DND-41 (cell line): ENCODE data around the gene CCDC137.

Experiments used
- ATAC-seq: fragments of 200-7000 bp; cut with Tn5 transposase; 3 replicates; pipeline ENCODE4 v1.9.1; 2021; ENCODE audit warnings: low read depth; ENCODE audit not compliant: insufficient read depth
- DNase-seq: peaks from one replicate; pipeline ENCODE4 v3.0.0-alpha.2; 2020
- H2AFZ ChIP-seq: 2 replicates; pipeline ENCODE4 v1.6.0; 2012; ENCODE audit warnings: low read depth, low read length
- H3K27ac ChIP-seq: 2 replicates; pipeline ENCODE4 v1.5.1; 2012; ENCODE audit warnings: low read length, inconsistent platforms
- H3K27me3 ChIP-seq: fragments of 200-600 bp; sonication (generic); 2 replicates; pipeline ENCODE4 v1.6.0; 2012; ENCODE audit warnings: low read length, mild to moderate bottlenecking, inconsistent platforms; ENCODE audit not compliant: insufficient read depth, poor library complexity
- H3K36me3 ChIP-seq: 2 replicates; pipeline ENCODE4 v1.5.1; 2012; ENCODE audit warnings: low read length, inconsistent platforms; ENCODE audit not compliant: insufficient read depth
- H3K4me1 ChIP-seq: 2 replicates; pipeline ENCODE4 v1.5.1; 2012; ENCODE audit warnings: mild to moderate bottlenecking, low read length; ENCODE audit not compliant: insufficient read depth
- H3K4me2 ChIP-seq: 2 replicates; pipeline ENCODE4 v1.6.0; 2012; ENCODE audit warnings: mild to moderate bottlenecking, moderate library complexity, low read length, inconsistent platforms; ENCODE audit not compliant: insufficient read depth
- H3K4me3 ChIP-seq, 2 experiments: fragments of 200-600 bp in 1 of 2; shearing (Covaris generic) in 1 of 2; 2 replicates each; pipeline ENCODE4 v1.5.1; 2012 to 2016; ENCODE audit warnings: inconsistent platforms in 2 of 2, low read length in 2 of 2, mild to moderate bottlenecking in 2 of 2, low read depth in 1 of 2, moderate library complexity in 1 of 2
- H3K79me2 ChIP-seq: 2 replicates; pipeline ENCODE4 v1.6.0; 2012; ENCODE audit warnings: low read length, inconsistent platforms; ENCODE audit not compliant: insufficient read depth
- H3K9ac ChIP-seq: 2 replicates; pipeline ENCODE4 v1.6.0; 2012; ENCODE audit warnings: low read depth, mild to moderate bottlenecking, inconsistent platforms, low read length, moderate library complexity
- H3K9me3 ChIP-seq: 2 replicates; pipeline ENCODE4 v1.5.1; 2012; ENCODE audit warnings: low read length, moderate library complexity, mild to moderate bottlenecking, inconsistent platforms; ENCODE audit not compliant: insufficient read depth, severe bottlenecking
- H4K20me1 ChIP-seq: 2 replicates; pipeline ENCODE4 v1.6.0; 2012; ENCODE audit warnings: low read length; ENCODE audit not compliant: insufficient read depth
- CTCF ChIP-seq: IDR thresholded peaks from 2 replicates; pipeline ENCODE4 v1.5.1; 2012; ENCODE audit warnings: borderline replicate concordance, low read length, moderate library complexity, mild to moderate bottlenecking; ENCODE audit not compliant: poor library complexity, severe bottlenecking; ENCODE audit errors: extremely low read depth
- EZH2 ChIP-seq: IDR thresholded peaks from 3 replicates; pipeline ENCODE4 v1.6.1; 2012; ENCODE audit warnings: borderline replicate concordance, low read depth, mild to moderate bottlenecking, moderate library complexity, low read length, inconsistent platforms; ENCODE audit not compliant: severe bottlenecking

CCDC137 gene

GRCh38 chr17:81715107-81715871 lies 48.8 kb downstream of the CCDC137 start:
- no peak for DNase-seq
- Histone ChIP-seq H3K27ac (no peak overlapping the region), H3K9ac (no peak overlapping the region), H2AFZ (no peak overlapping the region), H3K9me3 (no peaks in the 10 kb centered on the region), H3K27me3 (no peaks in the 10 kb centered on the region), H3K79me2 (peaks cover 31% of the 10 kb centered on the region), H4K20me1 (peaks cover 26% of the 10 kb centered on the region), H3K36me3 (peaks cover 37% of the 10 kb centered on the region), H3K4me2 (peak overlapping the region; percentile 99), H3K4me1 (peaks cover 44% of the 10 kb centered on the region), H3K4me3 (no peak overlapping the region)
- ATAC-seq, result no peak
- TF ChIP-seq EZH2 (no peak), CTCF (no peak)

GRCh38 chr17:81715872-81716673 lies 49.5 kb downstream of the CCDC137 start:
- Histone ChIP-seq H3K9ac (no peak overlapping the region), H3K27ac (no peak overlapping the region), H3K4me3 (no peak overlapping the region), H3K4me1 (peaks cover 36% of the 10 kb centered on the region), H3K27me3 (no peaks in the 10 kb centered on the region), H3K79me2 (peaks cover 31% of the 10 kb centered on the region), H3K4me2 (no peak overlapping the region), H3K9me3 (no peaks in the 10 kb centered on the region), H4K20me1 (peaks cover 27% of the 10 kb centered on the region), H2AFZ (no peak overlapping the region), H3K36me3 (peaks cover 37% of the 10 kb centered on the region)
- ATAC-seq, result no peak
- TF ChIP-seq EZH2 (no peak), CTCF (no peak)
- no peak for DNase-seq

- Histone ChIP-seq H3K36me3 (peaks cover 37% of the 10 kb centered on the region), H3K4me3 (no peak overlapping the region), H2AFZ (no peak overlapping the region), H3K27me3 (no peaks in the 10 kb centered on the region), H3K27ac (no peak overlapping the region), H3K79me2 (peaks cover 31% of the 10 kb centered on the region), H3K4me1 (peaks cover 30% of the 10 kb centered on the region), H3K9me3 (no peaks in the 10 kb centered on the region), H3K4me2 (no peak overlapping the region), H4K20me1 (peaks cover 27% of the 10 kb centered on the region), H3K9ac (no peak overlapping the region)
- no peak for DNase-seq
- TF ChIP-seq CTCF (no peak), EZH2 (no peak)
- ATAC-seq, result no peak
These were observed 50.1 kb downstream of the CCDC137 start for GRCh38 chr17:81716674-81716996.
